ENCODE results near the gene CHN2.

The CHN2 gene

GRCh38 chr7:29229066-29229465, 34.5 kb downstream of the CHN2 start:
- DNase-seq = no peak

DNA sequence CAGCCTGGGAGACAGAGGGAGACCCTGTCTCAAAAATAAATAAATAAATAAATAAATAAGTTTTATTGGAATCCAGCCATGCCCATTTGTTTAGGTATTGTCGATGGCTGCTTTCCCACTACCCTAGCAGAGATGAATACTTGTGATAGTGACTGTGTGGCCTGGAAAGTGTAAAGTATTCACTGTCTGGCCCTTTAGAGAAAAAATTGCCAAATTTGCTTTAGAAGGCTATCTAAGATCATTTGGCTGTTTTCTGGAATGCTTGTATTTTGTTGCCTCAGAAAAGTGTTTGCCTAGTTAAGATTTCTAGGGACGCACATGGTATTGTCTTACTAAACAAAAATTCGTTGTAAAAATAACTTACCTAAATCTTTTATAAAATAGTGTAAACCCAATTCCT, 35.4 kb downstream of the CHN2 start:
- no peak for DNase-seq

GRCh38 chr7:29230871-29231345, 36.3 kb downstream of the CHN2 start:
- no peak for DNase-seq

- no peak for DNase-seq
Observed at GRCh38 chr7:29231671-29232232, 37.2 kb downstream of the CHN2 start.

GRCh38 chr7:29234438-29234837, 39.9 kb downstream of the CHN2 start:
- DNase-seq = no peak

DNA sequence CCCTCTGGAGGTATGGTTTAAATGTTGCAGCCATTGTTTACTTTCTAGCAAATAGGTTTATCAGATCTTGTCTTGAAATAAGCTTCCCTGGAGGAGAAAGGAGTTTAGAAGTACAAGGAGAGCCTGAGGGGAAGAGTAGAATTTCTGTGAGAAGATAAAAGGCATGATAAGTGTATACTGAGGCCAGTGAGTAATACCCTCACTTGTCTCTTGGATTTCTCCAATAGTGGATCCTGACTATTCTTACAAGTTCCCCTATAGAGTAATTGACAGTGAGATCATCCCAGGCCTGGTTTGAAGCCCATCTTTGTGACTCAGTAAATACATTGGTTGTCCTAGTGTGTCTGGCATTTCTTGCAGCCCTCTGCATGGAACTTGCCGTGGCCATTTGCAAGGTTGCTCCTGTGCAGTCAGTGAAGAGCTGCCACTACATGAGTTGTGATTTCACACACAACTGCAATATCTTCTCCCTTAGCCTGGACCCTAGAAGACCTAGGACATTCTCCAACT, 41.6 kb downstream of the CHN2 start:
- DNase-seq = no peak

- DNase-seq = no peak
Observed at GRCh38 chr7:29236649-29237048, 42.1 kb downstream of the CHN2 start.

- no peak for DNase-seq
Observed at GRCh38 chr7:29237489-29237888, 42.9 kb downstream of the CHN2 start.

- DNase-seq = peak; percentile 42 to 50
Observed at GRCh38 chr7:29239638-29240037, 45.1 kb downstream of the CHN2 start.

GRCh38 chr7:29242265-29242664, 47.7 kb downstream of the CHN2 start:
- no peak for DNase-seq

- peak; percentile 3 to 33 for DNase-seq
Observed at GRCh38 chr7:29243910-29244655, 49.5 kb downstream of the CHN2 start.

DNA sequence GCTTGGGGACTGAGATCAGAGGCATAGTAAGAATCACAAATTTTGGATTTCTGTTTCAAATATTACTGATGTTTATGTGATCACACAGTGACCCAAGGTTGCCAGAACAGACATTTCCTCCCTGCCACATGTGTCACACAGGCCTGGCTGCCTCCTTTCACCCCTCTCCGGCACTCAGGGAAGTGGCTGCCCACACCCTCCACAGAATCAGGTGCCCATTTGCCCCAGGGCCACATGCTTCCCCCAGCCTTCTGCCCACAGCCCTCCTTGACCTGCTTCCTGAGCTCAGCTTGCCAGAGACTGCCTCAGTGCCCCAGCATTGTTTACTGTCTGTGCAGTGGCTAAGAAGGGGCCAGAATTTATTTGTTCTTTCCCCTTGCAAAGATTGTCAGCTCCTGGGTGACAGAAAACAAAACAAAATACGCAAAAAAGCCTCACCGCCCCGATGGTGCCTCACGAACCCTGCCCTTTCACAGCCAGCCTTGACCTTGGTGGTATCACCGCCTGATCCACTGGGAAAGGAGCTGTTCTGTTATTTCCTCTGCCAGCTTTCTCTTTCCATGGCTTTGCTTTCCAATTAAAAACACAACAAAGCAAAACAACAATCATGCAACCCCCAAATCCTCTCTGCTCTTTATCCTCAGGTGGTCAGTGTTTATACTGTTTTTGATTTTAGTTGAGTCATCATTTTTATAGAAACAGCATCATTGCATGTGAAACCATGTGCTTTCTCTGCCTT, 52.8 kb downstream of the CHN2 start:
- peak; percentile 38 to 44 for DNase-seq

GRCh38 chr7:29247963-29248236, 53.3 kb downstream of the CHN2 start:
- no peak for DNase-seq

GRCh38 chr7:29248713-29249382, 54.3 kb downstream of the CHN2 start:
- DNase-seq = peak; percentile 59 to 70

- no peak for DNase-seq
Observed at GRCh38 chr7:29249383-29249750, 54.8 kb downstream of the CHN2 start.

GRCh38 chr7:29249860-29250259, 55.3 kb downstream of the CHN2 start:
- DNase-seq = no peak

- DNase-seq = no peak
Observed at GRCh38 chr7:29253225-29253624, 58.6 kb downstream of the CHN2 start.

GRCh38 chr7:29254591-29254990, 60.0 kb downstream of the CHN2 start:
- no peak for DNase-seq

DNA sequence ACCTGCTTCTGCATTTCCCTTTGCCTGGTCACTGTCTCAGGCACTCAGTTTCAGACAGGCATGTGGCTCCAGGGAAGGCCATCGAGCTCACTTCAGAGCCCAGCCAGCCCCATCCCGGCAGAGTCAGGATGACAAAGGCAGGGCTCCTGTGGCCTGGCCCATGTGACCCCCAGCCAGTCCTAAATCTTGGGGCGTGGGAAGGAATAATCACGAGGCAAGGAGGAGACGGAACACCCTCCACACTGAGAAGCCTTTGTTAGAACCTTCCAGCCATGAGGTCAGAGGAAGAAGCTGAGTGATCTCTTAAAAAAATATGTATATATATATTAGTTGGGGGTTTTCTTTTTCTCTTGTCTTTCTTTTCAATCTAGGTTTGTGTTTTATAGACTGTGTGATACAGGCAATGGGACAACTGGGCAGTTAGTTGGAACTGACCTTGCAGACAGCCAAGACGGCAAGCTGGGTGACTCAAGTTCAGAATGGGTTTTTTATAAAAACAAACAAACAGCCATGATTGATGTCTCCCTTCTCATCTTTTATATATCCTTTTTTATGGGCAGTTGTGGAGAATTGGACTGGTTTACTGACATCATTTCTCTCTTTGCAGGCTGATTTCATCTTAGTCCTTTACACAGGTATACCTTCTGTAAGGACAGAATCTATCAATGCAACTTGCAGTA, 60.8 kb downstream of the CHN2 start:
- DNase-seq = no peak

GRCh38 chr7:29255906-29256692, 61.5 kb downstream of the CHN2 start:
- no peak for DNase-seq

DNA sequence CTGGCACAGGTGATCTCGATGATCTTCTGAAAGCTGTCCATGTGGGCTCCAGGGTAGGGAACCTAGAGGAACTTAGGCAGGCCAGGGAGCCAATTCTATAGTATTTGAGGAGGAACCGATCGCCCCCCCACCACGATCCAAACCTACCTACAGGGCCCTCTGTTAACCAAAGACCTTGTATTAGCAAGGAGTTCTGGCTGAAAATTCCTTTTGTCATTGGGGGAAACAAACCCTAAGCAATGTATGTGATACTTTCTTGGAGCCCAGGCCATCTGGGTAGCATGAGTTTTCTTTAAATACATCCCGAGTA, 62.1 kb downstream of the CHN2 start:
- DNase-seq = no peak

- DNase-seq = no peak
Observed at GRCh38 chr7:29258951-29259350, 64.4 kb downstream of the CHN2 start.

Measured in inflammatory macrophage (primary cell).